ENCODE results near the gene IZUMO4.

DNA sequence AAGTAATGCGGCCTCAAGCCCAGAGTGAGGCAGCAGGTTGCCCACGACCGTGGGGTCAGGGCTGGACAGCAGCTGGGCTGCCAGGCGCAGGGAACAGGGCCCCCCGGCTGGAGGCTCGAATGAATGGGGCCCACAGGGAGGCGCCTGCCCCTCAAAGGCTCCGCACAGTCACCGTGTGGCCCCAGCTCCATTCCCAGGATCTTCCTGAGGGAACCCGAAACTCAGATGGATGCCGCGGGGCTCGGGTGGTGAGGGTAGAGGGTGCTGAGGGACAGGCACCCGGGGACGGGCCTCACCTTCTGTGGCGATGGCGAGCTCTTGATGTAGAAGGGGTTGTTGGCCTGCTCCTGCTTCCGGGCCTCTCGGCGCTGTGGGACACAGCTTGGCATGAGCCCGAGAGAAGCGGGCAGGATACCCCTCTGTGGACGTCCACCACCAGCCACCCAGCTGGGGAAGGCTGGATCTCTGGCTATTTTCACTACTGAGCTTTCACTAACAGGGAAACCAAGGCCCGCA lies 19.3 kb downstream of the IZUMO4 start:
- TF ChIP-seq, protein P1, sequence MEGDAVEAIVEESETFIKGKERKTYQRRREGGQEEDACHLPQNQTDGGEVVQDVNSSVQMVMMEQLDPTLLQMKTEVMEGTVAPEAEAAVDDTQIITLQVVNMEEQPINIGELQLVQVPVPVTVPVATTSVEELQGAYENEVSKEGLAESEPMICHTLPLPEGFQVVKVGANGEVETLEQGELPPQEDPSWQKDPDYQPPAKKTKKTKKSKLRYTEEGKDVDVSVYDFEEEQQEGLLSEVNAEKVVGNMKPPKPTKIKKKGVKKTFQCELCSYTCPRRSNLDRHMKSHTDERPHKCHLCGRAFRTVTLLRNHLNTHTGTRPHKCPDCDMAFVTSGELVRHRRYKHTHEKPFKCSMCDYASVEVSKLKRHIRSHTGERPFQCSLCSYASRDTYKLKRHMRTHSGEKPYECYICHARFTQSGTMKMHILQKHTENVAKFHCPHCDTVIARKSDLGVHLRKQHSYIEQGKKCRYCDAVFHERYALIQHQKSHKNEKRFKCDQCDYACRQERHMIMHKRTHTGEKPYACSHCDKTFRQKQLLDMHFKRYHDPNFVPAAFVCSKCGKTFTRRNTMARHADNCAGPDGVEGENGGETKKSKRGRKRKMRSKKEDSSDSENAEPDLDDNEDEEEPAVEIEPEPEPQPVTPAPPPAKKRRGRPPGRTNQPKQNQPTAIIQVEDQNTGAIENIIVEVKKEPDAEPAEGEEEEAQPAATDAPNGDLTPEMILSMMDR (IDR thresholded peaks at IDR 0.05), result no peak
- no peak for TF ChIP-seq POLR2A (IDR thresholded peaks at IDR 0.05)
- TF ChIP-seq EP300 (IDR thresholded peaks at IDR 0.05), result no peak
